PFSK-1 (cell line): ENCODE data around the gene MX2.

Source experiments
- POLR2AphosphoS5 ChIP-seq: IDR thresholded peaks from 2 replicates; pipeline ENCODE4 v1.6.1; 2012; ENCODE audit warnings: low read depth, mild to moderate bottlenecking, control low read depth, low read length, moderate library complexity
- REST ChIP-seq, 2 experiments: IDR thresholded peaks; 2 replicates each; pipeline versions ENCODE4 v1.6.1 to v1.8.0; 2011 to 2012; ENCODE audit warnings: low read depth in 2 of 2, low read length in 2 of 2, control low read depth in 1 of 2, inconsistent platforms in 1 of 2, mild to moderate bottlenecking in 1 of 2, moderate library complexity in 1 of 2; ENCODE audit not compliant: insufficient read depth in 1 of 2
- SIN3A ChIP-seq: IDR thresholded peaks from 2 replicates; pipeline ENCODE4 v1.6.1; 2012; ENCODE audit warnings: mild to moderate bottlenecking, low read length, moderate library complexity, borderline replicate concordance; ENCODE audit not compliant: insufficient read depth
- TAF1 ChIP-seq: IDR thresholded peaks from 2 replicates; pipeline ENCODE4 v1.6.1; 2012; ENCODE audit warnings: low read length, control low read depth, borderline replicate concordance; ENCODE audit not compliant: insufficient read depth

GRCh38 chr21:41425954-41426675 is 64.3 kb downstream of the MX2 start, which contains the start of gene MX1:
- TF ChIP-seq TAF1 = no peak
- no peak for TF ChIP-seq POLR2AphosphoS5
- no peak for TF ChIP-seq REST (IDR thresholded peaks at IDR 0.05; ENCODE audit: insufficient read depth in 1 of 2, low read depth in 2 of 2, low read length in 2 of 2)
- no peak for TF ChIP-seq SIN3A
